Activated CD8-positive, alpha-beta memory T cell treated with anti-CD3 and anti-CD28 coated beads for 36 hours (primary cell): ENCODE results near the gene ASB2. TPM values are rescaled to one million over a fixed set of nuclear protein-coding genes. Genes with fewer than 3 reads are reported as not detected.

Experiments used
- CTCF ChIA-PET: fragments of 350-600 bp; sonication (Branson Sonifier 250); formaldehyde crosslinking; loops from one replicate; lab custom pipeline; 2021; ENCODE audit warnings: antibody characterized with exemption; lab: Charles Lee
- POLR2A ChIA-PET: fragments of 350-600 bp; sonication (Branson Sonifier 250); formaldehyde crosslinking; loops from one replicate; lab custom pipeline; 2021; ENCODE audit warnings: antibody characterized with exemption; lab: Charles Lee
- total RNA-seq, 2 experiments: library from RNA; stranded (reverse); gene quantifications; one replicate each; pipeline ENCODE4 v1.2.3, GENCODE V29; 2021

The ASB2 gene
- total RNA-seq, 2 experiments from 2014 or later, result 68.2 to 75.9 TPM

GRCh38 chr14:93891756-93892504, 84.4 kb downstream of the ASB2 start:
- CTCF ChIA-PET, result interaction anchor here (0.6 to 2.0 kb wide), 2 partner anchors 13 to 239 kb away, joined by 3 to 7 read pairs; no protein-coding TSS in a partner anchor
- POLR2A ChIA-PET, result no interaction called here

GRCh38 chr14:93889739-93890483, 86.5 kb downstream of the ASB2 start:
- POLR2A ChIA-PET, result no interaction called here
- CTCF ChIA-PET, result no interaction called here

GRCh38 chr14:93888995-93889394, 87.4 kb downstream of the ASB2 start:
- ChIA-PET POLR2A (no interaction called here), CTCF (no interaction called here)

- ChIA-PET CTCF (no interaction called here), POLR2A (no interaction called here)
These were observed 91.4 kb downstream of the ASB2 start for GRCh38 chr14:93884950-93885349.

Other genes starting within 250 kb of the ASB2 start
- not detected for gene PRIMA1, start 188.1 kb downstream of the ASB2 start, total RNA-seq
- not detected for gene FAM181A, start 49.2 kb downstream of the ASB2 start, total RNA-seq
- gene CCDC197, start 20.7 kb upstream of the ASB2 start, total RNA-seq, result not detected
- 1 to 10 TPM in 1 of 2 experiments, under 1 TPM in 1; 0.86 to 1.4 TPM for gene OTUB2, start 49.8 kb upstream of the ASB2 start, total RNA-seq
- 100 to 1,000 TPM; 273 to 292 TPM for gene DDX24, start 104.6 kb upstream of the ASB2 start, total RNA-seq
- gene IFI27L1, start 104.7 kb upstream of the ASB2 start, total RNA-seq, result 10 to 100 TPM; 19.3 to 21.9 TPM
- 1 to 10 TPM; 1.1 to 1.3 TPM for gene IFI27, start 134.2 kb upstream of the ASB2 start, total RNA-seq
- gene IFI27L2, start 153.0 kb upstream of the ASB2 start, total RNA-seq, result 10 to 100 TPM; 53.1 to 62.2 TPM
- 1 to 10 TPM; 1.4 to 1.8 TPM for gene PPP4R4, start 197.8 kb upstream of the ASB2 start, total RNA-seq